Left ventricle myocardium inferior (tissue), 1 donor: ENCODE results near the gene CNIH2. TPM values are rescaled to one million over a fixed set of nuclear protein-coding genes. Genes with fewer than 3 reads are reported as not detected.

Experiments
- DNase-seq: peaks from one replicate; pipeline ENCODE4 v3.0.0-alpha.2; 2020
- H3K27ac ChIP-seq: fragments of 200-600 bp; replicated peaks from 2 replicates; pipeline ENCODE4 v1.8.0; 2021
- H3K27me3 ChIP-seq: fragments of 200-600 bp; 2 replicates; pipeline ENCODE4 v1.8.0; 2021; ENCODE audit warnings: low read depth
- H3K36me3 ChIP-seq: fragments of 200-600 bp; 2 replicates; pipeline ENCODE4 v1.8.0; 2021
- H3K4me1 ChIP-seq: fragments of 200-600 bp; 2 replicates; pipeline ENCODE4 v1.8.0; 2021
- H3K4me3 ChIP-seq: fragments of 200-600 bp; 2 replicates; pipeline ENCODE4 v1.8.0; 2021; ENCODE audit warnings: mild to moderate bottlenecking, moderate library complexity
- H3K9me3 ChIP-seq: fragments of 200-600 bp; replicated peaks from 2 replicates; pipeline ENCODE4 v1.8.0; 2021
- intact Hi-C: fragments of 100-400 bp; cut with micrococcal nuclease; formaldehyde crosslinking; loops from one replicate; pipeline ENCODE4 v1.11.0; 2022
- total RNA-seq: library from RNA; stranded (reverse); fragmentation: NEBNext Ultra II Directional; extraction: Animal tissue kit (Norgen Biotek cat#: 25700); gene quantifications from one replicate; pipeline ENCODE4 v1.2.1, GENCODE V29; 2021
- TF ChIP-seq, protein P1 (sequence below): fragments of 200-600 bp; IDR thresholded peaks from 2 replicates; pipeline ENCODE4 v1.8.0; 2021; ENCODE audit warnings: antibody characterized with exemption, mild to moderate bottlenecking, borderline replicate concordance
- donor health status: DM: no; HTN: yes; CAD: no; lungs with severe emphysema.

CNIH2 gene
- total RNA-seq, 1 donor from 2014 or later, result not detected

- DNase-seq, result no peak
- H3K4me1 ChIP-seq, result peaks cover 17% of the 10 kb centered on the region
- no peaks in the 10 kb centered on the region for H3K9me3 ChIP-seq
- intact Hi-C loops, result no loop called here
- no peak overlapping the region for H3K27ac ChIP-seq
- H3K27me3 ChIP-seq, result peaks cover 67% of the 10 kb centered on the region
- no peak overlapping the region for H3K4me3 ChIP-seq
- H3K36me3 ChIP-seq, result no peaks in the 10 kb centered on the region
- TF ChIP-seq, protein P1, sequence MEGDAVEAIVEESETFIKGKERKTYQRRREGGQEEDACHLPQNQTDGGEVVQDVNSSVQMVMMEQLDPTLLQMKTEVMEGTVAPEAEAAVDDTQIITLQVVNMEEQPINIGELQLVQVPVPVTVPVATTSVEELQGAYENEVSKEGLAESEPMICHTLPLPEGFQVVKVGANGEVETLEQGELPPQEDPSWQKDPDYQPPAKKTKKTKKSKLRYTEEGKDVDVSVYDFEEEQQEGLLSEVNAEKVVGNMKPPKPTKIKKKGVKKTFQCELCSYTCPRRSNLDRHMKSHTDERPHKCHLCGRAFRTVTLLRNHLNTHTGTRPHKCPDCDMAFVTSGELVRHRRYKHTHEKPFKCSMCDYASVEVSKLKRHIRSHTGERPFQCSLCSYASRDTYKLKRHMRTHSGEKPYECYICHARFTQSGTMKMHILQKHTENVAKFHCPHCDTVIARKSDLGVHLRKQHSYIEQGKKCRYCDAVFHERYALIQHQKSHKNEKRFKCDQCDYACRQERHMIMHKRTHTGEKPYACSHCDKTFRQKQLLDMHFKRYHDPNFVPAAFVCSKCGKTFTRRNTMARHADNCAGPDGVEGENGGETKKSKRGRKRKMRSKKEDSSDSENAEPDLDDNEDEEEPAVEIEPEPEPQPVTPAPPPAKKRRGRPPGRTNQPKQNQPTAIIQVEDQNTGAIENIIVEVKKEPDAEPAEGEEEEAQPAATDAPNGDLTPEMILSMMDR, result no peak
These were observed 16.0 kb downstream of the CNIH2 start for GRCh38 chr11:66293777-66294625.

- Histone ChIP-seq H3K36me3 (no peaks in the 10 kb centered on the region), H3K4me1 (peaks cover 13% of the 10 kb centered on the region), H3K27me3 (peaks cover 67% of the 10 kb centered on the region), H3K9me3 (no peaks in the 10 kb centered on the region), H3K27ac (no peak overlapping the region), H3K4me3 (no peak overlapping the region)
- TF ChIP-seq, protein P1, result no peak
- intact Hi-C loops, result no loop called here
- no peak for DNase-seq
These were observed 16.9 kb downstream of the CNIH2 start for GRCh38 chr11:66294626-66295620.

- Histone ChIP-seq H3K27me3 (peaks cover 44% of the 10 kb centered on the region), H3K9me3 (no peaks in the 10 kb centered on the region), H3K36me3 (no peaks in the 10 kb centered on the region), H3K27ac (no peak overlapping the region), H3K4me1 (peaks cover 3% of the 10 kb centered on the region), H3K4me3 (no peak overlapping the region)
- TF ChIP-seq, protein P1, result no peak
- DNase-seq, result no peak
- intact Hi-C loops, result no loop called here
These were observed 19.6 kb downstream of the CNIH2 start for GRCh38 chr11:66297610-66298009.

GRCh38 chr11:66299186-66299585 is 21.2 kb downstream of the CNIH2 start:
- no peak for DNase-seq
- no peak overlapping the region for H3K27ac ChIP-seq
- H3K4me1 ChIP-seq, result peaks cover 3% of the 10 kb centered on the region
- H3K9me3 ChIP-seq, result no peaks in the 10 kb centered on the region
- TF ChIP-seq, protein P1, result no peak
- H3K4me3 ChIP-seq, result no peak overlapping the region
- intact Hi-C loops, result no loop called here
- H3K27me3 ChIP-seq, result peaks cover 28% of the 10 kb centered on the region
- no peaks in the 10 kb centered on the region for H3K36me3 ChIP-seq

GRCh38 chr11:66302656-66303055 is 24.7 kb downstream of the CNIH2 start:
- H3K4me1 ChIP-seq, result peaks cover 3% of the 10 kb centered on the region
- H3K9me3 ChIP-seq, result no peaks in the 10 kb centered on the region
- no peaks in the 10 kb centered on the region for H3K27me3 ChIP-seq
- intact Hi-C loops, result no loop called here
- H3K36me3 ChIP-seq, result no peaks in the 10 kb centered on the region
- no peak for DNase-seq
- H3K4me3 ChIP-seq, result no peak overlapping the region
- no peak overlapping the region for H3K27ac ChIP-seq
- TF ChIP-seq, protein P1, result no peak
